H9 (cell line): Measurements from ENCODE around the gene ATP1A2. TPM values are rescaled to one million over a fixed set of nuclear protein-coding genes. Genes with fewer than 3 reads are reported as not detected.

Experiments used
- DNase-seq: peaks from one replicate; pipeline ENCODE4 v3.0.0-alpha.2; 2017
- H2AFZ ChIP-seq: one replicate; pipeline ENCODE4 v1.6.1; 2013; ENCODE audit warnings: mild to moderate bottlenecking, low read length, control low read depth, moderate library complexity
- H2AK5ac ChIP-seq: 2 replicates; pipeline ENCODE4 v1.6.1; 2013; ENCODE audit warnings: low read length, control low read depth, mixed read lengths; ENCODE audit not compliant: insufficient read length
- H2BK120ac ChIP-seq: one replicate; pipeline ENCODE4 v1.6.1; 2013; ENCODE audit warnings: low read depth, mild to moderate bottlenecking, low read length, control low read depth, inconsistent platforms; ENCODE audit not compliant: poor library complexity, severe bottlenecking
- H2BK12ac ChIP-seq: 2 replicates; pipeline ENCODE4 v1.6.1; 2013; ENCODE audit warnings: low read length, control low read depth, mixed read lengths, low read depth; ENCODE audit not compliant: insufficient read length
- H2BK15ac ChIP-seq: 2 replicates; pipeline ENCODE4 v1.6.1; 2013; ENCODE audit warnings: low read depth, low read length, control low read depth
- H2BK20ac ChIP-seq: one replicate; pipeline ENCODE4 v1.6.1; 2013; ENCODE audit warnings: low read depth, mild to moderate bottlenecking, low read length, control low read depth, inconsistent platforms; ENCODE audit not compliant: poor library complexity, severe bottlenecking
- H2BK5ac ChIP-seq: 2 replicates; pipeline ENCODE4 v1.6.1; 2013; ENCODE audit warnings: low read length, control low read depth, mixed read lengths; ENCODE audit not compliant: insufficient read length
- H3K14ac ChIP-seq: 2 replicates; pipeline ENCODE4 v1.6.1; 2013; ENCODE audit warnings: low read length, control low read depth; ENCODE audit not compliant: insufficient read depth
- H3K18ac ChIP-seq: 2 replicates; pipeline ENCODE4 v1.6.1; 2013; ENCODE audit warnings: low read depth, mild to moderate bottlenecking, mixed read lengths, low read length, control low read depth; ENCODE audit not compliant: insufficient read length
- H3K23ac ChIP-seq: 2 replicates; pipeline ENCODE4 v1.6.1; 2013; ENCODE audit warnings: low read length, control low read depth, mixed read lengths, low read depth; ENCODE audit not compliant: insufficient read length
- H3K23me2 ChIP-seq: 2 replicates; pipeline ENCODE4 v1.6.1; 2013; ENCODE audit warnings: low read depth, mild to moderate bottlenecking, mixed read lengths, low read length, control low read depth; ENCODE audit not compliant: insufficient read length, poor library complexity, severe bottlenecking
- H3K27ac ChIP-seq: 2 replicates; pipeline ENCODE4 v1.5.1; 2013; ENCODE audit warnings: low read length, control low read depth, mixed read lengths, low read depth; ENCODE audit not compliant: insufficient read length
- H3K27me3 ChIP-seq: 2 replicates; pipeline ENCODE4 v1.6.1; 2013; ENCODE audit warnings: low read length, control low read depth, inconsistent platforms; ENCODE audit not compliant: insufficient read depth
- H3K4ac ChIP-seq: 2 replicates; pipeline ENCODE4 v1.6.1; 2013; ENCODE audit warnings: low read depth, mild to moderate bottlenecking, control low read depth, inconsistent platforms, low read length, moderate library complexity
- H3K4me1 ChIP-seq: 2 replicates; pipeline ENCODE4 v1.6.1; 2013; ENCODE audit warnings: low read length, control low read depth, inconsistent platforms; ENCODE audit not compliant: insufficient read depth
- H3K4me2 ChIP-seq: 2 replicates; pipeline ENCODE4 v1.6.1; 2013; ENCODE audit warnings: low read length, control low read depth, mixed read lengths; ENCODE audit not compliant: insufficient read length, insufficient read depth
- H3K56ac ChIP-seq: 2 replicates; pipeline ENCODE4 v1.6.1; 2013; ENCODE audit warnings: low read depth, mild to moderate bottlenecking, mixed read lengths, low read length, control low read depth; ENCODE audit not compliant: insufficient read length
- H3K79me1 ChIP-seq: 2 replicates; pipeline ENCODE4 v1.6.1; 2013; ENCODE audit warnings: low read depth, mild to moderate bottlenecking, moderate library complexity, low read length, control low read depth, inconsistent platforms; ENCODE audit not compliant: insufficient read depth, poor library complexity, severe bottlenecking
- H3K79me2 ChIP-seq: 2 replicates; pipeline ENCODE4 v1.6.1; 2013; ENCODE audit warnings: low read length, control low read depth, inconsistent platforms; ENCODE audit not compliant: insufficient read depth
- H3K9ac ChIP-seq: 2 replicates; pipeline ENCODE4 v1.6.1; 2013; ENCODE audit warnings: low read length, control low read depth, mixed read lengths; ENCODE audit not compliant: insufficient read length; ENCODE audit errors: extremely low read depth
- H3K9me3 ChIP-seq: one replicate; pipeline ENCODE4 v1.6.1; 2013; ENCODE audit warnings: low read depth, low read length, inconsistent platforms; ENCODE audit not compliant: control insufficient read depth
- H3T11ph ChIP-seq: one replicate; pipeline ENCODE4 v1.6.1; 2013; ENCODE audit warnings: mild to moderate bottlenecking, low read length, control low read depth, inconsistent platforms
- H4K20me1 ChIP-seq: one replicate; pipeline ENCODE4 v1.6.1; 2013; ENCODE audit not compliant: control insufficient read depth, insufficient read length, insufficient read depth
- H4K5ac ChIP-seq: 2 replicates; pipeline ENCODE4 v1.6.1; 2013; ENCODE audit warnings: low read depth, mild to moderate bottlenecking, mixed read lengths, low read length, control low read depth; ENCODE audit not compliant: insufficient read length
- H4K8ac ChIP-seq: replicated peaks from 2 replicates; pipeline ENCODE4 v1.6.1; 2013; ENCODE audit warnings: low read length, control low read depth, mixed read lengths, low read depth; ENCODE audit not compliant: insufficient read length
- H4K91ac ChIP-seq: 2 replicates; pipeline ENCODE4 v1.6.1; 2013; ENCODE audit warnings: low read depth, mild to moderate bottlenecking, moderate library complexity, mixed read lengths, low read length, control low read depth; ENCODE audit not compliant: insufficient read length
- H3K27ac Mint-ChIP-seq, 3 experiments: 2 replicates in 2 of 3; 3 replicates in 1 of 3; pipeline ENCODE4 v1.8.0; 2020 to 2021; ENCODE audit warnings: mixed read lengths in 3 of 3, mild to moderate bottlenecking in 1 of 3, moderate library complexity in 1 of 3
- H3K27me3 Mint-ChIP-seq: 2 replicates; pipeline ENCODE4 v1.8.0; 2021; ENCODE audit warnings: low read depth, mild to moderate bottlenecking, moderate library complexity, mixed read lengths
- H3K36me3 Mint-ChIP-seq, 3 experiments: 2 replicates in 2 of 3; 3 replicates in 1 of 3; pipeline ENCODE4 v1.8.0; 2020 to 2021; ENCODE audit warnings: low read depth in 3 of 3, mixed read lengths in 3 of 3; ENCODE audit not compliant: insufficient read depth in 1 of 3
- H3K4me1 Mint-ChIP-seq, 2 experiments: 2 replicates each; pipeline ENCODE4 v1.8.0; 2020; ENCODE audit warnings: mixed read lengths in 2 of 2
- H3K4me3 Mint-ChIP-seq, 2 experiments: 2 replicates in 1 of 2; 3 replicates in 1 of 2; pipeline ENCODE4 v1.8.0; 2020 to 2021; ENCODE audit warnings: mild to moderate bottlenecking in 2 of 2, mixed read lengths in 2 of 2, moderate library complexity in 1 of 2
- H3K9me3 Mint-ChIP-seq, 2 experiments: 2 replicates in 1 of 2; 3 replicates in 1 of 2; pipeline ENCODE4 v1.8.0; 2020; ENCODE audit warnings: mild to moderate bottlenecking in 2 of 2, mixed read lengths in 2 of 2, moderate library complexity in 1 of 2
- CTCF ChIP-seq: fragments of 200-600 bp; sonication (generic); conservative IDR thresholded peaks from 3 replicates; pipeline ENCODE4 v1.8.0; 2021; ENCODE audit warnings: antibody characterized with exemption, mild to moderate bottlenecking
- WGBS: extraction: QIAGEN DNeasy Blood & Tissue Kit; methylation state at CpG from one replicate; pipeline ENCODE4 v1.1.7; 2013; ENCODE audit warnings: missing lambda C conversion rate, low lambda C conversion rate, mixed read lengths; ENCODE audit not compliant: insufficient read length; ENCODE audit errors: extremely low coverage; 5-methylcytosine and 5-hydroxymethylcytosine counted together
- total RNA-seq: library from RNA; stranded (reverse); gene quantifications from 2 replicates; pipeline ENCODE4 v1.2.1, GENCODE V29; 2021

Gene ATP1A2
- total RNA-seq, 1 experiment from 2014 or later: 3.0 TPM

- Histone ChIP-seq H3K9me3 (no peaks in the 10 kb centered on the region), H4K91ac (no peak overlapping the region), H4K8ac (no peak overlapping the region), H3K56ac (no peak overlapping the region), H3K23ac (no peak overlapping the region), H3K27me3 (no peaks in the 10 kb centered on the region), H3K14ac (no peak overlapping the region), H2AFZ (no peak overlapping the region), H3K4me2 (no peak overlapping the region), H2BK120ac (no peak overlapping the region), H2AK5ac (no peak overlapping the region), H3K23me2 (no peaks in the 10 kb centered on the region), H4K20me1 (no peaks in the 10 kb centered on the region), H3K4me1 (no peaks in the 10 kb centered on the region; the same call in 1 of the 2 replicates), H3K27ac (no peak overlapping the region), H3K4ac (no peak overlapping the region), H4K5ac (no peak overlapping the region), H3T11ph (no peak overlapping the region), H3K79me2 (no peaks in the 10 kb centered on the region), H3K79me1 (no peaks in the 10 kb centered on the region), H2BK20ac (no peak overlapping the region), H3K9ac (no peak overlapping the region), H2BK5ac (no peak overlapping the region), H2BK15ac (no peak overlapping the region), H2BK12ac (no peak overlapping the region), H3K18ac (no peak overlapping the region)
- Mint-ChIP-seq H3K4me1 (peaks cover 3 to 13% of the 10 kb centered on the region in 2 experiments; a peak in 3 of 4 replicates), H3K36me3 (peaks cover 0 to 19% (median 19%) of the 10 kb centered on the region in 3 experiments; a peak in 5 of 7 replicates), H3K9me3 (no peaks in the 10 kb centered on the region), H3K27me3 (peaks cover 3% of the 10 kb centered on the region; the same call in 1 of the 2 replicates), H3K27ac (peak overlapping the region in 2 of 3 experiments; percentile 38 to 66; a peak in 3 of 7 replicates), H3K4me3 (no peak overlapping the region)
- no peak for TF ChIP-seq CTCF
- DNase-seq: no peak
- WGBS: no CpG with 5 or more reads among the region's 4 CpGs
These were observed 29.4 kb downstream of the ATP1A2 start for GRCh38 chr1:160144921-160145320.
